Breast epithelium (tissue), 3 donors: ENCODE results near the gene CCDC167.

ENCODE experiments used
- POLR2A ChIP-seq: fragments of 450-650 bp; IDR thresholded peaks from one replicate; pipeline ENCODE4 v1.6.1; 2016; ENCODE audit warnings: antibody characterized with exemption, mild to moderate bottlenecking, moderate library complexity
- TF ChIP-seq, protein P1 (sequence below), 3 donors: fragments of 450-650 bp; IDR thresholded peaks; one replicate each; pipeline ENCODE4 v1.5.1; 2016 to 2017; ENCODE audit warnings: antibody characterized with exemption in 3 of 3, mild to moderate bottlenecking in 3 of 3, moderate library complexity in 3 of 3

DNA sequence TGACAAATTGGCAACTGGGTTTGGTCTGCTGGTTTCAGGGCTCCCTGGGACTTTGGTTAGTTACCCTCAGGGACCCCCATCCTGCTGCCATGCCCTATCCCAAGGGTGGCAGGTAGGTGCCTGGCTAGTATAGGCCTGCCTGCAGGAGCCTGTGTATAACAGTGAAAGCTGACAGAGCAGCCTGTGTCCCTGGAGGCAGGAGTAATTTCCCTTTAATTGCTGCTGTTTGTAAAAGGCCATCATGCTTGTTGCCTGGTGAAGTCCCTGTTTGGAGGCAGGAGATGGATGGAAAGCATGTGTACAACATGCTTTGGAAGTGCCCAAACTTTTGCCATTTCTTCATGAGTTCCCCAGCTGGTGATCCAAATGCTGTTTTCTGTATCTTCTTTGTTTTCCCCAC is 36.6 kb downstream of the CCDC167 start:
- no peak for TF ChIP-seq POLR2A
- TF ChIP-seq, protein P1, sequence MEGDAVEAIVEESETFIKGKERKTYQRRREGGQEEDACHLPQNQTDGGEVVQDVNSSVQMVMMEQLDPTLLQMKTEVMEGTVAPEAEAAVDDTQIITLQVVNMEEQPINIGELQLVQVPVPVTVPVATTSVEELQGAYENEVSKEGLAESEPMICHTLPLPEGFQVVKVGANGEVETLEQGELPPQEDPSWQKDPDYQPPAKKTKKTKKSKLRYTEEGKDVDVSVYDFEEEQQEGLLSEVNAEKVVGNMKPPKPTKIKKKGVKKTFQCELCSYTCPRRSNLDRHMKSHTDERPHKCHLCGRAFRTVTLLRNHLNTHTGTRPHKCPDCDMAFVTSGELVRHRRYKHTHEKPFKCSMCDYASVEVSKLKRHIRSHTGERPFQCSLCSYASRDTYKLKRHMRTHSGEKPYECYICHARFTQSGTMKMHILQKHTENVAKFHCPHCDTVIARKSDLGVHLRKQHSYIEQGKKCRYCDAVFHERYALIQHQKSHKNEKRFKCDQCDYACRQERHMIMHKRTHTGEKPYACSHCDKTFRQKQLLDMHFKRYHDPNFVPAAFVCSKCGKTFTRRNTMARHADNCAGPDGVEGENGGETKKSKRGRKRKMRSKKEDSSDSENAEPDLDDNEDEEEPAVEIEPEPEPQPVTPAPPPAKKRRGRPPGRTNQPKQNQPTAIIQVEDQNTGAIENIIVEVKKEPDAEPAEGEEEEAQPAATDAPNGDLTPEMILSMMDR (IDR thresholded peaks at IDR 0.05), result no peak
